GM18519 (cell line): ENCODE data around the gene SLC35D1.

Source experiments
- ATAC-seq: cut with Tn5 transposase; IDR thresholded peaks from one replicate; pipeline ENCODE4 v1.9.1; 2021; ENCODE audit warnings: mild to moderate bottlenecking, moderate library complexity; ENCODE audit not compliant: unreplicated experiment, low FRiP score

Gene SLC35D1

DNA sequence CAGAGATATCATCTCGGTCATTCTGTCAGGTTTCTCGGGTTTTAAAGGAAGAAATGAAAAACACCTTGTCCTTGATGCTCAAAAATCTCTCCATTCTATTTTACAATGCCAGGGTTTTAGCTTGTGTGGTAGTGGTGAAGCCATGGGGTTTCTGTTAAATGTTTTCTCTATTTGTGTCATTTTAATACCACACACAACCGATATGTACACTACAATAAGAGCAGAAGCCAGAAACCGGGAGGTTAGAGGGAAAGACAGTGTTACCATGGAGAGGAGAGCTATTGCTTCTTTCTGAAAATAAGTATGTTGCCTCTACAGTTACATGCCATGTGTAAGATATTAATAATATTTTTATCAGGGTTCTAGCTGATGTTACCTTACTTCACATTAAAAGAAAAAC lies 2.8 kb downstream of the SLC35D1 start:
- ATAC-seq = no peak

DNA sequence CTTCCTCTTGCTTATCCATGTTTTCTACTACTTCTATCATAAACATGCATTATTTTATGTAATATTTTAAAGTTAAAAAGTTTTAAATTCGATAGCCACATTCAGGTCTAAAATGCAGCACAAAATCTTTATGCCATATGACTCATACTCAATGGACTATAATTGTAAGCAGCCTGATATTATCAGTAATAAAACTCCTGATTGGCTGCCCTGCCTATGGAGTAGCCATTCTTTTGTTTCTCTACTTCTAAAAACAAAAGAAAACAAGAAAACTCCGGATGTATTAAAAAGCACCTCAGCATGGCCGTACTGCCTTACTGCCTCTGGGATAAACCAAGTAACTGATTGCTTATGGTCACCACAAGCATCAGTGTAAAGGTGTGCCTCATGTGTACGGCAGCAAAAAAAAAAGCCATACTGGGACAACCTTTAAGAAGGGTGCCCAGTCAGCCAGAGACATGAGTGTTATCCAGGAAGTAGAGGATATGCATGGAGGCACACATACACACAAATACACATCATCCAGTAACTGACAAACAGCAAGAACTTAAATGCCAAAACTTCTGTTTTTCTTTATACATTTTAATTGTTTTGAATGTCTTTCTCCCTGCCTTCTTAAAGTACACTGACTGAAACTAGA lies 9.2 kb downstream of the SLC35D1 start:
- ATAC-seq = no peak

DNA sequence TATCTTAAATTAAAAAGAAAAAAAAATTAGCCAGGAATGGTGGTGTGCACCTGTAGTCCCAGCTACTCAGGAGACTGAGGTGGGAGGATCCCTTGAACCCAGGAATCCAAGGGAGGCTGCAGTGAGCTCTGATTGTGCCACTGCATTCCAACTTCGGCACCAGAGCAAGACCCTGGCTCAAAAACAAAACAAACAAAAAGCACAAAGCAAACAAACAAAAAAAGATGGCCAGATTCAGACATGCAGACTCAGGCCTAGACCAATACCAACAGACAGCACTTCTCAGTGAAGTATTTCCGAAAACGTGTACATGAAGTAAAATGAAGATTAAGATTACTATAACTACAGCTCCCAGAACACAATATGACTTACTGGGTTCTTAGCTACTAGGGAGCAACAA lies 10.6 kb downstream of the SLC35D1 start:
- ATAC-seq = no peak

GRCh38 chr1:67041841-67042503 lies 12.0 kb downstream of the SLC35D1 start:
- ATAC-seq = no peak

DNA sequence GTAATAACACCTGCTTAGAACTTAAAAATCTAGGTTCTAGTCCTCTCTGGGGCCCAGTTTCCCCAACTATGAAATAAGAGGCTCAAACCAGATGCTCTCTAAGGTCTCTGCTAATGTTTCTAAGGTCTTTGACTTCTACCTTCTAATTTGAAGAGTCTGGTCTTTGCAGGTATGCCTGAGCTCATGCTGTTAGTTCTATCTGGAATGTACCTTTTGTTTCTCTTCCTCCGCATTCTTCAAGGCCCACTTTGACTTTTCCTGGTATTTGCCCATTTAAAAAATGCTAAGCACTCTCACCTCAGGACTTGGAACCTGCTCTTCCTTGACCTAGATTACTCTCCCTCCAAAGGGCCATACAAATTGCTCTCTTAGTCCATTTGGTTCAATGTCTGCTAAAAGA lies 13.5 kb downstream of the SLC35D1 start:
- ATAC-seq = no peak

GRCh38 chr1:67031859-67032247 lies 22.1 kb downstream of the SLC35D1 start:
- no peak for ATAC-seq

DNA sequence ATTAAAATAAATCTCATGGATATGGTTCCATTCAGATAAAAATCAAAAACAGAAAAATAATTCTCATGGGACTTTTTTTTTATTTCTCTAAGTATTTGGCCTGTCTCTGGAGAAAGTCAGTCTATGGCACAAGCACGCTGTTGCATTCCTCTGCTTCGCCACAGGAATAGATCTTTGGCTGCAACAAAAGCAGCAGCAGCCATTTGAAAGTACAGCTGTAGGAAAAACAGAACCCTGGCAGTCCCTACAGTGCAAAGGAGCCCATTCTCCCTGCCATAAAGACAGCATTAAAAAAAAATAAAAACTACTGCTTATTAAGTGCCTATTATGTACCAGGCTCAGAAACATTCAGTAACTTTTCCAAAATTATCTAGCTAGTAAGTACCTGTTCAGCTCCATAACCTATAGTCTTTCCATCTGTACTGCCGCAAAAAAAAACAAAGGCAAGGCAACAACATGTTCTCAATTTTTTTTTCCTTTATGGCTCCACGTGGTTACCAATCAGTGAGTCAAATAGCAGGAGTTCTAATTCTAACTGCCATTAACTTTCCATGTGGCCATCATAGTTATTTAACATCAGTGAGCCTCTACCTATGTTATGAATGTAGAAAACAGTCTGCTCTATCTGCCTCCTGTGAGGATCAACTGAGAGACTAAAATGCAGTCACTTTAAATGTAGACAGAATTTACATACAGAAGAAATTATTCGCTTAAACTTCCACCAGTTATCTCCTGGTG lies 22.7 kb downstream of the SLC35D1 start:
- no peak for ATAC-seq

DNA sequence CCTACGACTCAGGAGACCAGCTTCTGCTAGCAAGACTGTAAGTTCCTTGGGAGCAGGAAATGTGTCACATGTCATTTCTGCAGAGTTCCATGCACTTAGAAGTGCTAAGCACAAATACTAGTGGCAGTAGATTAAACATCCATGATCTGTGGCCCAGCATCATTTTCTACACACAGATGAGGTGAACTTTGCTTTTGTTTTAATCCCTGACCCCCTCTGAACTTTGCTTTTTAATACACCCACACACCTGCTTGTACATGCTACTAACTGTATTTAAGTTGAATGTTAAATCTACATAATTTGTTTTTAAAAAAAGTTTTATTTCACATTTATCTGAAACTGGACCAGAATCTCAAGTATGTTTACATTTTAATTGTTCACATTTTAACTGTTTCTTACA lies 24.5 kb downstream of the SLC35D1 start:
- no peak for ATAC-seq

- no peak for ATAC-seq
Measured at GRCh38 chr1:67020765-67021164, 33.2 kb downstream of the SLC35D1 start.

- ATAC-seq = no peak
Measured at GRCh38 chr1:67020304-67020703, 33.6 kb downstream of the SLC35D1 start.

- ATAC-seq = no peak
Measured at GRCh38 chr1:67019600-67020136, 34.3 kb downstream of the SLC35D1 start.

DNA sequence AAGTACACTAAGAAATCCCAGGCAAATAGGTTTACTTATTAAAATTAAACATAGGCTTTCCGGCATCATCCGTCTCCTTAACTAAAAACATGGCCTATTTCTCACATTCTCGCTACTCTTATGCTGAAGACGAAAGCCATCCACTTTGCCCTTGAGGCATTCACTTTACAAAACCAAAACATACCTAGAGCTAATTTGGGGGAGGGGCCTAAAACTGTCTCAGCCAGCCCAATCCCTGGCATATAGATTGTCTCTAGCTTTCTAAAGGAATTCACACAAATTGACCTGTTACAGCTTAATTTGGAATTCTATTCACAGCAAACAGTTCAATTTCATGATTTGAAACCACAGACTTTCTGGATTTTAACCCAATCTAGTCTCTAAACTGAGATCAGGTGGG lies 34.8 kb downstream of the SLC35D1 start:
- no peak for ATAC-seq

- ATAC-seq = no peak
Measured at GRCh38 chr1:67018574-67018973, 35.4 kb downstream of the SLC35D1 start.

DNA sequence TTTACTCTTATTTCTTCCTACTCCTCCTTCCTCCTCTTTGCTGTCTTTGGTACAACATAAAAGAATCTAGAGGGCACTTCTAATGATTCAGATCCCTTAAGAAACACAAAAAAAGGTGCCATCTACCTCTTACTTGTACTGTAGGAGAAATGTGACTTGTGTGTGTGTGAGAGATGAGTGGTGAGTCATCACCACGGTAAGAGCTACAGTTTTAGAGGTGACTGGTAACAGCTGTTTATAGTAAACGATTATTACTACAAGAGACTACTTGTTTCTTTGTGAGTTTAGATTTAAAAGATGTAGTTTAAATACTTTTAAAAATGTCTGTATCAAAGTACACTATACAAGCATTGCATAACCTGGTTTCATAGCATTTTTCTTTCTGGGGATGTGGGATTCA lies 40.4 kb downstream of the SLC35D1 start:
- no peak for ATAC-seq

GRCh38 chr1:67009792-67010191 lies 44.2 kb downstream of the SLC35D1 start:
- ATAC-seq = no peak

- ATAC-seq = no peak
Measured at GRCh38 chr1:67005068-67005467, 48.9 kb downstream of the SLC35D1 start.

- ATAC-seq = no peak
Measured at GRCh38 chr1:67004176-67004575, 49.8 kb downstream of the SLC35D1 start.

DNA sequence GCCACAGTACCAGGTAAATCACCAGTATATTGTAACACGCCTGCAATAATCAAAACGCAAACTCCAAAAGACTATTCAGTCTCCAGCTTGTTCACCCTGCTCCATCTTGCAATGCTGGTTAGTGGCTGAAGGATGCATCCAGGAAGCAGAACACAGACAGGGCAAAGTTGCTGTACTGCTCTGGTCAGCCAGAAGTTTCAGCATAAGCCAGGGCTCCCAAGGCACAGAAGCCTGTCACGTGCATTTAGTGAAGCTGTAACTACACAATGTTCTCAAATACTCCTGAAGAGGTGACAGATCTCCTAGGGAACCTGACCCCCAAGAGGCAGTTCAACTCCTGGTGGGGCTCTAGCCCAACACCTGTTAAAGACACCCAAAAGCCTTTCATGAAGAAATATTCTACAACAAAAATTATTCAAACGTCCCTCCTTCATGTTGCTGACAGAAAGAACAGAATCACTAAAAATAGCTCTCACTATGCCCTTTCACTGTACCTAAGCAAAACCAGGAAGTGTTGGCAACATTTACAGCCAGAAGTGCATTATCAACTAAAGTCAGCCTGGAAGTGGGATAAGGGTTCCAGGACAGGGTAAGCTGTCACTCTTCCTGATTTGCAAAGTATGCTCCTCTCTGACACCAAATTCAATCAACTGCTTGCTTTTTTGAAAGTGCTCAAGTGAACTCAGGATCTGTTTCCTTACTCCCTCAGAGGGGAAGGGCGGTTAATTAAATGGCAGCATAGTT lies 52.1 kb downstream of the SLC35D1 start:
- ATAC-seq = no peak

- no peak for ATAC-seq
Measured at GRCh38 chr1:66999640-67000400, 54.1 kb downstream of the SLC35D1 start.

DNA sequence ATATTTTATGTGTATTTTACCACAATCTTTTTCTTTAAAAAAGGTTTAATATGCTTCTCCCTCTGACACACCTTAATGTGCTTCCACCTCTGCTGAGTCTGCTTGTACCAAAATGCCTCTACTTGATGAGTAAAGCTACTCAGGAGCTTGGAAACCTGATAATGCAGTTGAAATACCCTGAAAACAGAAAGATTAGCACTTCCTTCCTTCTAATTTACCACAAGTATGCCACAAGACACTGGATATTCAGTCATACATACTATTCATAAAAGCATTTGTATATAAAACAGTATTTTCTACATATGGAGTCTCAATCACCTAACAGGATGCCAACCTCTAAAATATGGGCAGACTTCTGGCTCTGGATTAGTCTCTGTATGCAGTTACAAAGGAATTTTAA lies 55.0 kb downstream of the SLC35D1 start:
- no peak for ATAC-seq
